ENCODE results near the gene CAP1. TPM values are rescaled to one million over a fixed set of nuclear protein-coding genes. Genes with fewer than 3 reads are reported as not detected.

The CAP1 gene
- total and polyA plus RNA-seq, 2 of the 13 experiments (the other 11 are each of a cell fraction or from before 2014, with no cell fraction given): 174 to 195 TPM

DNA sequence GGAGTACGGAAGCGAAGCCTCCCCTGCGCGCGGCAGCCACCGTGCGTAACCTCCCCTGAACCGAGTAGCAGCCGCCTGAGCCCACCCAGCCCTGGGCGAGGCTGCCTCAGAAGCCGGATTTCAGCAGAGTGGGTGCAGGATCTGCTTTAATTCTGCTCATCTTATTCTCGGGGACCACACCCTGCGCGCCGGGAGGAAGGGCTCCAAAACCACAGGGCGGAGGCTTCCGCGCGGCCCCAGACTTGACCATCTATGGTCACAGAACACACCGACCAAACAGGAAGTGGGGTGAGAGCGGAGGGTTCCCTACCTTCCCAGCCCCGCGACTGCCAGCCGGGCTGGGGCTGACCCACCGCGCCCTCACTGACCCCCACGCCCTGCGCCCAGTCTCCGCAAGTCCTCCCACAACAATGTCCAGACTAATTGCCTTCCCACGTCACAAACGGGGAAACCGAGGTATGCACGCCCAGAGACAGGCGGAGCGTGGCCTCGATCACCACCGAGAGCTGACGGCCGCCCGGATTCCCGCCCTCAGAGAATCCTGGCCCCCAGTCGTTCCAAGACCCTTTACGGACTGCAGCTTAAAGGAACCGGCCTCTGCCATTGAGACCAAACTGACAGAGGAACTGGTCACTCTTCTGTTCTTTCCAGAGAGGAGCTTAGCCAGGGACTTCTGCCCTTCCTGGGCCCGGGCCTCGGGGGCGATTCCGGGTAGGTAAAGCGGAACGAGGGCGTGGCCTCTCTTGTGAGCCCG lies 595 bp upstream of the CAP1 start (continued):
- TF ChIP-seq, protein P1, sequence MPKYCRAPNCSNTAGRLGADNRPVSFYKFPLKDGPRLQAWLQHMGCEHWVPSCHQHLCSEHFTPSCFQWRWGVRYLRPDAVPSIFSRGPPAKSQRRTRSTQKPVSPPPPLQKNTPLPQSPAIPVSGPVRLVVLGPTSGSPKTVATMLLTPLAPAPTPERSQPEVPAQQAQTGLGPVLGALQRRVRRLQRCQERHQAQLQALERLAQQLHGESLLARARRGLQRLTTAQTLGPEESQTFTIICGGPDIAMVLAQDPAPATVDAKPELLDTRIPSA (CRISPR knock-in tag; IDR thresholded peaks at IDR 0.05; ENCODE audit: borderline replicate concordance): no peak
- TF ChIP-seq, protein P2, sequence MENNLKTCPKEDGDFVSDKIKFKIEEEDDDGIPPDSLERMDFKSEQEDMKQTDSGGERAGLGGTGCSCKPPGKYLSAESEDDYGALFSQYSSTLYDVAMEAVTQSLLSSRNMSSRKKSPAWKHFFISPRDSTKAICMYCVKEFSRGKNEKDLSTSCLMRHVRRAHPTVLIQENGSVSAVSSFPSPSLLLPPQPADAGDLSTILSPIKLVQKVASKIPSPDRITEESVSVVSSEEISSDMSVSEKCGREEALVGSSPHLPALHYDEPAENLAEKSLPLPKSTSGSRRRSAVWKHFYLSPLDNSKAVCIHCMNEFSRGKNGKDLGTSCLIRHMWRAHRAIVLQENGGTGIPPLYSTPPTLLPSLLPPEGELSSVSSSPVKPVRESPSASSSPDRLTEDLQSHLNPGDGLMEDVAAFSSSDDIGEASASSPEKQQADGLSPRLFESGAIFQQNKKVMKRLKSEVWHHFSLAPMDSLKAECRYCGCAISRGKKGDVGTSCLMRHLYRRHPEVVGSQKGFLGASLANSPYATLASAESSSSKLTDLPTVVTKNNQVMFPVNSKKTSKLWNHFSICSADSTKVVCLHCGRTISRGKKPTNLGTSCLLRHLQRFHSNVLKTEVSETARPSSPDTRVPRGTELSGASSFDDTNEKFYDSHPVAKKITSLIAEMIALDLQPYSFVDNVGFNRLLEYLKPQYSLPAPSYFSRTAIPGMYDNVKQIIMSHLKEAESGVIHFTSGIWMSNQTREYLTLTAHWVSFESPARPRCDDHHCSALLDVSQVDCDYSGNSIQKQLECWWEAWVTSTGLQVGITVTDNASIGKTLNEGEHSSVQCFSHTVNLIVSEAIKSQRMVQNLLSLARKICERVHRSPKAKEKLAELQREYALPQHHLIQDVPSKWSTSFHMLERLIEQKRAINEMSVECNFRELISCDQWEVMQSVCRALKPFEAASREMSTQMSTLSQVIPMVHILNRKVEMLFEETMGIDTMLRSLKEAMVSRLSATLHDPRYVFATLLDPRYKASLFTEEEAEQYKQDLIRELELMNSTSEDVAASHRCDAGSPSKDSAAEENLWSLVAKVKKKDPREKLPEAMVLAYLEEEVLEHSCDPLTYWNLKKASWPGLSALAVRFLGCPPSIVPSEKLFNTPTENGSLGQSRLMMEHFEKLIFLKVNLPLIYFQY (CRISPR knock-in tag; IDR thresholded peaks at IDR 0.05; ENCODE audit: borderline replicate concordance): no peak; the same call in 1 of the 2 replicates
- TF ChIP-seq, protein P3, sequence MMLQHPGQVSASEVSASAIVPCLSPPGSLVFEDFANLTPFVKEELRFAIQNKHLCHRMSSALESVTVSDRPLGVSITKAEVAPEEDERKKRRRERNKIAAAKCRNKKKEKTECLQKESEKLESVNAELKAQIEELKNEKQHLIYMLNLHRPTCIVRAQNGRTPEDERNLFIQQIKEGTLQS (CRISPR knock-in tag; IDR thresholded peaks at IDR 0.05): no peak
- no peak; the same call in none of the 2 replicates for TF ChIP-seq PHF21A (CRISPR knock-in tag; IDR thresholded peaks at IDR 0.05)
- TF ChIP-seq ZKSCAN1 (IDR thresholded peaks at IDR 0.05; ENCODE audit: low read length): no peak
- TF ChIP-seq TP53 (CRISPR knock-in tag; conservative IDR thresholded peaks at IDR 0.05): no peak
- peak; percentile 85 for TF ChIP-seq ZNF543 (CRISPR knock-in tag; IDR thresholded peaks at IDR 0.05)
- TF ChIP-seq ZNF124 (CRISPR knock-in tag; IDR thresholded peaks at IDR 0.05): no peak
- TF ChIP-seq, protein P4, sequence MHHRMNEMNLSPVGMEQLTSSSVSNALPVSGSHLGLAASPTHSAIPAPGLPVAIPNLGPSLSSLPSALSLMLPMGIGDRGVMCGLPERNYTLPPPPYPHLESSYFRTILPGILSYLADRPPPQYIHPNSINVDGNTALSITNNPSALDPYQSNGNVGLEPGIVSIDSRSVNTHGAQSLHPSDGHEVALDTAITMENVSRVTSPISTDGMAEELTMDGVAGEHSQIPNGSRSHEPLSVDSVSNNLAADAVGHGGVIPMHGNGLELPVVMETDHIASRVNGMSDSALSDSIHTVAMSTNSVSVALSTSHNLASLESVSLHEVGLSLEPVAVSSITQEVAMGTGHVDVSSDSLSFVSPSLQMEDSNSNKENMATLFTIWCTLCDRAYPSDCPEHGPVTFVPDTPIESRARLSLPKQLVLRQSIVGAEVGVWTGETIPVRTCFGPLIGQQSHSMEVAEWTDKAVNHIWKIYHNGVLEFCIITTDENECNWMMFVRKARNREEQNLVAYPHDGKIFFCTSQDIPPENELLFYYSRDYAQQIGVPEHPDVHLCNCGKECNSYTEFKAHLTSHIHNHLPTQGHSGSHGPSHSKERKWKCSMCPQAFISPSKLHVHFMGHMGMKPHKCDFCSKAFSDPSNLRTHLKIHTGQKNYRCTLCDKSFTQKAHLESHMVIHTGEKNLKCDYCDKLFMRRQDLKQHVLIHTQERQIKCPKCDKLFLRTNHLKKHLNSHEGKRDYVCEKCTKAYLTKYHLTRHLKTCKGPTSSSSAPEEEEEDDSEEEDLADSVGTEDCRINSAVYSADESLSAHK (CRISPR knock-in tag; IDR thresholded peaks at IDR 0.05; ENCODE audit: borderline replicate concordance): 0 out of 2 replicates have a peak, but pooled peaks have one; percentile 10
- TF ChIP-seq RXRB (CRISPR knock-in tag; IDR thresholded peaks at IDR 0.05; ENCODE audit: borderline replicate concordance): peak; percentile 9; the same call in 1 of the 2 replicates
- no peak for TF ChIP-seq JUNB (CRISPR knock-in tag; IDR thresholded peaks at IDR 0.05; ENCODE audit: borderline replicate concordance)
- TF ChIP-seq ZNF644 (CRISPR knock-in tag; IDR thresholded peaks at IDR 0.05; ENCODE audit: low read depth): no peak
- TF ChIP-seq NCOA2 (CRISPR knock-in tag; IDR thresholded peaks at IDR 0.05): peak; percentile 39
- TF ChIP-seq HOXD1 (CRISPR knock-in tag; IDR thresholded peaks at IDR 0.05): no peak; the same call in 1 of the 2 replicates
- TF ChIP-seq ZNF160 (CRISPR knock-in tag; IDR thresholded peaks at IDR 0.05): 0 out of 2 replicates have a peak, but pooled peaks have one; percentile 23
- peak; percentile 37 for TF ChIP-seq ZNF768 (CRISPR knock-in tag; IDR thresholded peaks at IDR 0.05)
- no peak for TF ChIP-seq U2AF2 (IDR thresholded peaks at IDR 0.05; ENCODE audit: low read depth, low read length)
- TF ChIP-seq NCOA1 (CRISPR knock-in tag; IDR thresholded peaks at IDR 0.05): no peak
- no peak for TF ChIP-seq TMF1 (CRISPR knock-in tag; IDR thresholded peaks at IDR 0.05; ENCODE audit: low read depth)
- no peak for TF ChIP-seq CCAR2 (optimal IDR thresholded peaks at IDR 0.05; ENCODE audit: low read depth, low read length)
